Smooth muscle cell (in vitro differentiated cells): ENCODE data around the gene DCAF6. TPM values are rescaled to one million over a fixed set of nuclear protein-coding genes. Genes with fewer than 3 reads are reported as not detected.

Experiments used
- DNase-seq: peaks from one replicate; lab custom pipeline; 2025; ENCODE audit not compliant: unreplicated experiment; lab: John Stamatoyannopoulos, UW
- H2AFZ ChIP-seq: fragments of 200-600 bp; sonication (generic); 2 replicates; pipeline ENCODE4 v1.6.0; 2016; ENCODE audit warnings: antibody characterized with exemption, low read depth, mild to moderate bottlenecking
- H3F3A ChIP-seq: fragments of 200-600 bp; sonication (generic); 2 replicates; pipeline ENCODE4 v1.6.0; 2017; ENCODE audit warnings: antibody characterized with exemption, low read depth
- H3K27ac ChIP-seq: fragments of 200-600 bp; sonication (generic); 2 replicates; pipeline ENCODE4 v1.5.1; 2016; ENCODE audit warnings: low read depth, mild to moderate bottlenecking
- H3K27me3 ChIP-seq: fragments of 200-600 bp; sonication (generic); 2 replicates; pipeline ENCODE4 v1.6.1; 2016; ENCODE audit warnings: low read depth, mild to moderate bottlenecking
- H3K36me3 ChIP-seq: fragments of 200-600 bp; sonication (generic); 2 replicates; pipeline ENCODE4 v1.5.1; 2016; ENCODE audit warnings: low read depth
- H3K4me1 ChIP-seq: fragments of 200-600 bp; sonication (generic); 2 replicates; pipeline ENCODE4 v1.5.1; 2016; ENCODE audit warnings: low read depth
- H3K4me2 ChIP-seq: fragments of 200-600 bp; sonication (generic); 2 replicates; pipeline ENCODE4 v1.6.0; 2016; ENCODE audit warnings: mild to moderate bottlenecking
- H3K4me3 ChIP-seq: fragments of 200-600 bp; sonication (generic); 2 replicates; pipeline ENCODE4 v1.5.1; 2016; ENCODE audit warnings: mild to moderate bottlenecking
- H3K79me2 ChIP-seq: fragments of 200-600 bp; sonication (generic); 2 replicates; pipeline ENCODE4 v1.6.0; 2016; ENCODE audit warnings: low read depth, mild to moderate bottlenecking
- H3K9ac ChIP-seq: fragments of 200-600 bp; sonication (generic); 2 replicates; pipeline ENCODE4 v1.6.0; 2016; ENCODE audit warnings: low read depth
- H3K9me3 ChIP-seq: fragments of 200-600 bp; sonication (generic); replicated peaks from 2 replicates; pipeline ENCODE4 v1.5.1; 2016; ENCODE audit warnings: low read depth
- H4K20me1 ChIP-seq: fragments of 200-600 bp; sonication (generic); 2 replicates; pipeline ENCODE4 v1.6.0; 2016; ENCODE audit warnings: low read depth
- WGBS: methylation state at CpG from one replicate; pipeline ENCODE4 v1.1.7; 2016; ENCODE audit warnings: low lambda C conversion rate; 5-methylcytosine and 5-hydroxymethylcytosine counted together
- polyA plus RNA-seq: library from polyadenylated mRNA; unstranded; fragments of >200 nt; fragmentation: Nextera tagmentation; extraction: Ambion mirVana; gene quantifications from 2 replicates; pipeline ENCODE4 v1.2.1, GENCODE V29; 2016
- total RNA-seq: library from RNA; depleted of rRNA; stranded (reverse); fragments of >200 nt; gene quantifications from 2 replicates; pipeline ENCODE4 v1.2.3, GENCODE V29; 2014
- TF ChIP-seq, protein P1 (sequence below): fragments of 200-600 bp; sonication (generic); IDR thresholded peaks from 2 replicates; pipeline ENCODE4 v1.5.1; 2017; ENCODE audit warnings: borderline replicate concordance, mild to moderate bottlenecking, antibody characterized with exemption; ENCODE audit not compliant: insufficient read depth, poor library complexity, severe bottlenecking

The DCAF6 gene
- total and polyA plus RNA-seq, 2 experiments from 2014 or later: 27.4 to 34.9 TPM

DNA sequence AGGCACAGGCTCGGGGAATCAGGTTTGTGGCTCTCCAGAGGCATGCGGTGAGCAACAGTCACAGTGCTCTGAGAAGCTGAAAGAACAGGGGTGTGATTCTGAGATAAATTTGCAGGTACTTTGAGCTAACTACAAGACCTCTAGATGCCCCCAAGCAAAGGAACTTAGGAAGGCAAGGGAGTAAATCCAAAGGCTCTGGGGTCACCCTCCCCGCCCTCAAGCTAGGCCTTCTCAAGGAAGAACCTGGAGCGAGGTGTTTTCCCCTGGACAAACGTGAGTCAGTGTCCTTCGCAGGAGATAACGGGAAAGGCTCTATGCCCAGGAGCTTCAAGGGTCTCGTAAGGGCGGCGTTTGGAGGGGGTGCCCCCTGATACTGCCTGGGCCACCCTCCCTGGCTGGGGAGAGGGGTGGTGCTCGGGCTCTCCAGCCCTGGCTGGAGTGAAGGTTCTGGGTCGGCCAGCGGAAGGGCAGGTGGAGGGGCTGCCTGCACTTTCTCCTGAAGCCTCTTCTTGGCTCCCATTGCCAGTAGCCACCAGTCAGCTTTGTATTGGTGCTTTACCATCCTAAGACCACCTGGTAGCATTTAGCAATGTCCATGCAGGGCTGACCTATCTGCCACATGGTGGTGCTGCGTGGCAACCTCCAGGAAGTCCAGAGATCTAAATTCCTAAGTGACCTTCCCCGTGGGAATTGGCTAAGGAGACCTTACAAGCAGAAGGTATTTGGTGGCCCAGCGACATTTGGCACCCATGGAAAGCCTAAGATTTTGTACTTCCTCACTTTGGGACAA is 156.3 kb downstream of the DCAF6 start:
- 89% methylated on average over 16 of the region's 16 CpGs for WGBS
- Histone ChIP-seq H3K4me2 (no peak overlapping the region), H3K27me3 (no peaks in the 10 kb centered on the region), H4K20me1 (no peaks in the 10 kb centered on the region), H3K79me2 (no peaks in the 10 kb centered on the region), H3F3A (no peaks in the 10 kb centered on the region), H2AFZ (no peak overlapping the region), H3K36me3 (no peaks in the 10 kb centered on the region), H3K4me3 (no peak overlapping the region), H3K9ac (no peak overlapping the region), H3K4me1 (peaks cover 4% of the 10 kb centered on the region), H3K9me3 (no peaks in the 10 kb centered on the region), H3K27ac (no peak overlapping the region)
- TF ChIP-seq, protein P1, sequence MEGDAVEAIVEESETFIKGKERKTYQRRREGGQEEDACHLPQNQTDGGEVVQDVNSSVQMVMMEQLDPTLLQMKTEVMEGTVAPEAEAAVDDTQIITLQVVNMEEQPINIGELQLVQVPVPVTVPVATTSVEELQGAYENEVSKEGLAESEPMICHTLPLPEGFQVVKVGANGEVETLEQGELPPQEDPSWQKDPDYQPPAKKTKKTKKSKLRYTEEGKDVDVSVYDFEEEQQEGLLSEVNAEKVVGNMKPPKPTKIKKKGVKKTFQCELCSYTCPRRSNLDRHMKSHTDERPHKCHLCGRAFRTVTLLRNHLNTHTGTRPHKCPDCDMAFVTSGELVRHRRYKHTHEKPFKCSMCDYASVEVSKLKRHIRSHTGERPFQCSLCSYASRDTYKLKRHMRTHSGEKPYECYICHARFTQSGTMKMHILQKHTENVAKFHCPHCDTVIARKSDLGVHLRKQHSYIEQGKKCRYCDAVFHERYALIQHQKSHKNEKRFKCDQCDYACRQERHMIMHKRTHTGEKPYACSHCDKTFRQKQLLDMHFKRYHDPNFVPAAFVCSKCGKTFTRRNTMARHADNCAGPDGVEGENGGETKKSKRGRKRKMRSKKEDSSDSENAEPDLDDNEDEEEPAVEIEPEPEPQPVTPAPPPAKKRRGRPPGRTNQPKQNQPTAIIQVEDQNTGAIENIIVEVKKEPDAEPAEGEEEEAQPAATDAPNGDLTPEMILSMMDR: no peak
- DNase-seq: no peak

DNA sequence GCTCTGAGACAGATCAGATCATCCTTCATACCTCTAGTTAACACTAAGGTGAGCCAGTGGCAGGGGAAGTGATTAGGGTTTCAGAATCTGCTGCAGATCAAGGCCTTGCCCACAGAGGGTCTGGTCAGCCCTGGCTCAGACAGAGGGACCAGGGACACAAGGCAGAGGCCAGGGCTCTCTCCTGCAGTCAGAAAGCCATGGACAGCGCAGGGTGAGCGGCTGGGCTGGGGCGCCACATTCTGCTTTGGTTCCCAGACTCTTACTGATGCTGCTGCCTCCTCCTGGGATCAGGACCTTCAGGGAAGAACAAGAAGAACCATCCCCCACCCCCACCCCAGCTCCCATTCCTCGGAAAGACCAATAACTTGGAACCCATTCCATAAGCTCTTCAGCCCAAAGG is 157.1 kb downstream of the DCAF6 start:
- no peaks in the 10 kb centered on the region for H3K36me3 ChIP-seq
- H3K4me2 ChIP-seq: no peak overlapping the region
- H3K4me3 ChIP-seq: no peak overlapping the region
- TF ChIP-seq, protein P1: no peak
- WGBS: 96% methylated on average over 2 of the region's 4 CpGs
- H3F3A ChIP-seq: no peaks in the 10 kb centered on the region
- no peak overlapping the region for H3K9ac ChIP-seq
- H3K27ac ChIP-seq: no peak overlapping the region
- H3K9me3 ChIP-seq: no peaks in the 10 kb centered on the region
- H2AFZ ChIP-seq: no peak overlapping the region
- H4K20me1 ChIP-seq: no peaks in the 10 kb centered on the region
- no peak for DNase-seq
- H3K27me3 ChIP-seq: no peaks in the 10 kb centered on the region
- peaks cover 4% of the 10 kb centered on the region for H3K4me1 ChIP-seq
- H3K79me2 ChIP-seq: no peaks in the 10 kb centered on the region

DNA sequence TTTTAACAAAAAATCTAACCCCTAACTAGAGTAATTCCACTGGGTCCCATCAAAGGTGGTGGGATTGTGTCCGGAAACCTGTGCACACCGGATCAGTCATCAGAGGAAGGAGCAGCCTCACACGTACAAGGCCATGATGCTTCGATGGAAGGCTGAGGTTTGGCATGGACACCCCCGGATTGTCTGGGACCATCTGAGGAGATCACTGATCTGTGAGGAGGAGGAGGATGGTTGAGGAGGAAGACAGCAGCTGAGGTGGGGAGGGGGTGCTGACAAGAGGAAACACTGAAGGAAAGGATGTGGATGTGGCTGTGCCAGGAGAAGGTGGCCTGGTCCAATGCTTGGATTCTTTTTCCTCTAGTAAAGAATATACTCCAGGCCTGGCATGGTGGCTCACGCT is 159.0 kb downstream of the DCAF6 start:
- TF ChIP-seq, protein P1: no peak
- no peak overlapping the region for H3K27ac ChIP-seq
- no peak for DNase-seq
- no peak overlapping the region for H3K4me3 ChIP-seq
- H3F3A ChIP-seq: no peaks in the 10 kb centered on the region
- H4K20me1 ChIP-seq: no peaks in the 10 kb centered on the region
- H3K9ac ChIP-seq: no peak overlapping the region
- peaks cover 4% of the 10 kb centered on the region for H3K4me1 ChIP-seq
- H3K4me2 ChIP-seq: no peak overlapping the region
- H3K27me3 ChIP-seq: no peaks in the 10 kb centered on the region
- H3K79me2 ChIP-seq: no peaks in the 10 kb centered on the region
- H2AFZ ChIP-seq: no peak overlapping the region
- WGBS: 96% methylated on average over 6 of the region's 6 CpGs
- no peaks in the 10 kb centered on the region for H3K9me3 ChIP-seq
- no peaks in the 10 kb centered on the region for H3K36me3 ChIP-seq
